ENCODE measurements around the gene USH1C. TPM values are rescaled to one million over a fixed set of nuclear protein-coding genes. Genes with fewer than 3 reads are reported as not detected.

The USH1C gene
- total RNA-seq, 1 donor = not detected

DNA sequence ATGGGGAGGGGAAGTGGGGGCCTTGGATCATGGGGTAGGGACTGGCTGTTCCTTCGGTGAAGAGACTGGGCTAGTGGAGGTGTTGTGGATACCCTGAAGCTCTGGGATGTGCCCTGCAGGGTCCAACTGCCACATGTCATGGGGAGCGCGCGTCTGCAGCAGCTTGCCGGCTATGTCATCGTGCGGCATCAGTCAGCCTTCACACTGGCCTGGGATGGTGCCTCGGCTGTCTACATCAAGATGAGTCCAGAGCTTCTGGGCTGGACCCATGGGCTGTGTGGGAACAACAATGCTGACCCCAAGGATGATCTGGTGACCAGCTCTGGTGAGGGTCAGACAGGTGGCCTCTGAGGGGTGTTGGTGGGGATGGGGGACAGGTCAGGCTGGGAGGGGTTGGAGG is 12.8 kb upstream of the USH1C start:
- H3K4me3 ChIP-seq (ENCODE audit: low read depth, low read length) = no peak overlapping the region
- DNase-seq (ENCODE audit: low read depth) = no peak
- TF ChIP-seq, protein P1, sequence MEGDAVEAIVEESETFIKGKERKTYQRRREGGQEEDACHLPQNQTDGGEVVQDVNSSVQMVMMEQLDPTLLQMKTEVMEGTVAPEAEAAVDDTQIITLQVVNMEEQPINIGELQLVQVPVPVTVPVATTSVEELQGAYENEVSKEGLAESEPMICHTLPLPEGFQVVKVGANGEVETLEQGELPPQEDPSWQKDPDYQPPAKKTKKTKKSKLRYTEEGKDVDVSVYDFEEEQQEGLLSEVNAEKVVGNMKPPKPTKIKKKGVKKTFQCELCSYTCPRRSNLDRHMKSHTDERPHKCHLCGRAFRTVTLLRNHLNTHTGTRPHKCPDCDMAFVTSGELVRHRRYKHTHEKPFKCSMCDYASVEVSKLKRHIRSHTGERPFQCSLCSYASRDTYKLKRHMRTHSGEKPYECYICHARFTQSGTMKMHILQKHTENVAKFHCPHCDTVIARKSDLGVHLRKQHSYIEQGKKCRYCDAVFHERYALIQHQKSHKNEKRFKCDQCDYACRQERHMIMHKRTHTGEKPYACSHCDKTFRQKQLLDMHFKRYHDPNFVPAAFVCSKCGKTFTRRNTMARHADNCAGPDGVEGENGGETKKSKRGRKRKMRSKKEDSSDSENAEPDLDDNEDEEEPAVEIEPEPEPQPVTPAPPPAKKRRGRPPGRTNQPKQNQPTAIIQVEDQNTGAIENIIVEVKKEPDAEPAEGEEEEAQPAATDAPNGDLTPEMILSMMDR (IDR thresholded peaks at IDR 0.05; ENCODE audit: insufficient read depth, low read depth, low read length) = no peak

DNA sequence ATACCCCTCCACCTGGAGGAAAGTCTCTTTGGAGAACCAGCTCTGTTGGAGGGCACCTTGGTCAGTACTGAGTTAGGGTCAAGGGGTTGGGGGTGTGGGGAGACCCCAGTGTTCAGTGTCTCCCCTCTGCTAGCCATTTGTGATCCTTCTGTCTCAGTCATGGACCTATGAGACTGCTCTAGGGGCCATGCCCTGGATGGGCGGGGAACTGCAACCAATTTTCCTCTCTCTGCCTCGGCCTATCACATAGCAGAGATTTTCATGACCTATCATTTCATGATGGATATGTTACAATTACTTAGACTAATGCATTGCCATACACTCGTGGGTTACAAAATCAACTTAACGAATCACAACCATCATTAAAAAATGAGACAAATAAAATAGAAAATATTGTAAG is 10.3 kb upstream of the USH1C start:
- no peak for DNase-seq (ENCODE audit: low read depth)
- TF ChIP-seq, protein P1 (IDR thresholded peaks at IDR 0.05; ENCODE audit: insufficient read depth, low read depth, low read length) = no peak
- no peak overlapping the region for H3K4me3 ChIP-seq (ENCODE audit: low read depth, low read length)

DNA sequence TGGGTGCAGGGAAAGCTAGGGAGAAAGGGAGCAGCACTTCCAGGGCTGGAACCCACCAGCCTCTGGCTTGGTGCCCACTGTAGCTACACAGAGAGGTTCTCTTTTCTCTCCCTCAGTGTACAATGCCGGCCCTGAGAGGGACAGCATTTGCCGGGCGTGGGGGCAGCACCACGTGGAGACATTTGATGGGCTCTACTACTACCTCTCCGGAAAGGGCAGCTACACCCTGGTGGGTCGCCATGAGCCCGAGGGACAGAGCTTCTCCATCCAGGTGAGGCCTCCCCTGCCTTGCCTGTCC is 9.0 kb upstream of the USH1C start:
- no peak for DNase-seq (ENCODE audit: low read depth)
- TF ChIP-seq, protein P1 (IDR thresholded peaks at IDR 0.05; ENCODE audit: insufficient read depth, low read depth, low read length) = no peak
- H3K4me3 ChIP-seq (ENCODE audit: low read depth, low read length) = no peak overlapping the region

DNA sequence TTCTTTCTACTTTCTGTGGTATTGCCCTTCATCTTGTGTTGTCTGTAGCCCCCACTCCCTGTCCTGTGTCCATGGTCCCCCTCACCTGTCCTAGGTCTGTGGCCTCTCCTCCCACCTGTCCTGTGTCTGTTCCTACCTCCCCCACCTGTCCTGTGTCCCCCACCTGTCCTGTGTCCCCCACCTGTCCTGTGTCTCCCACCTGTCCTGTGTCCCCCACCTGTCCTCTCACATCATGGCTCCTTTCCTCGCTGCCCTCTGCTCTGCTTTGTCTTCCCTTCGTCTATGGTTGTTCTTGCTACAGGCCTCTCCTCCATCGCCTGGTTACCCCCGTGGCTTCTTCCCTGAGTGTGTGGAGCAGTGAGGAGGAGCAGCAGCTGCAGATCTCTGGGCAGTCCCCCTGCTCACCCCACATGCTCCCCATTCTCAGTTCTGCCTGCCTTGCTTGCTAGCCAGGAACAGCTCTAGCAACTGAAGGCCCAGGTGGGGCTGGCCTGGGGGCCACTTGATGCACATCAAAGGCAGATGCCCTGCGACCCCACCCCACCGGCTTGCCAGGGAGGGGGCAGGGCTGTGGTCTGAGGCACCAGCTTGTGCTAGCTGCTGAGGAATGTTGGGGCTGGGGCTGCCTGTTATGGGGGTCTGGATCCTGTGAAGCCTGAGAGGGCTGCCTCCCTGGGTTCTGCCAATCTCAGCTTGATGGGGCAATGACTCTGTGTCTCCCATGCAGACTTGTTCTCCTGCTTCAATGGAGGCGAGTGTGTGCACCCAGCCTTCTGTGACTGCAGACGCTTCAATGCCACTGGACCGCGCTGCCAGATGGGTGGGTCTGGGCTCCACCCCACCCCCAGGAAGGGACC is 8.4 kb upstream of the USH1C start:
- no peak for DNase-seq (ENCODE audit: low read depth)
- no peak overlapping the region for H3K4me3 ChIP-seq (ENCODE audit: low read depth, low read length)
- TF ChIP-seq, protein P1 (IDR thresholded peaks at IDR 0.05; ENCODE audit: insufficient read depth, low read depth, low read length) = no peak

DNA sequence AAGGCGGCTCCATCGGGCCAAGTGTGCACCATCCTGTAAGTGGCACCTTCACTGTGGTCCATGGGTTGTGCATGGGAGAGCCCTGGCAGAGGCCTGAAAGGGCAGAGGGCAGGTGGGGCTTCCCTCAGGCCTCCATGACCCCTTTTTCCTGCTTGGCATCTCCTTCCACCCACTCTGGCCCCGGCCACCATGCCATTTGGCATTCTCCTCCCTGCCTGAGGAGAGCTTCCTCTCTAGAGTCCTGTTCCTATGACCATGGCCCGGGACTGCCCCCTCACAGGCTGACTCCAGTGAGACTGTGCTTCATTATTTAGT is 7.8 kb upstream of the USH1C start:
- H3K4me3 ChIP-seq (ENCODE audit: low read depth, low read length) = no peak overlapping the region
- TF ChIP-seq, protein P1 (IDR thresholded peaks at IDR 0.05; ENCODE audit: insufficient read depth, low read depth, low read length) = no peak
- no peak for DNase-seq (ENCODE audit: low read depth)

DNA sequence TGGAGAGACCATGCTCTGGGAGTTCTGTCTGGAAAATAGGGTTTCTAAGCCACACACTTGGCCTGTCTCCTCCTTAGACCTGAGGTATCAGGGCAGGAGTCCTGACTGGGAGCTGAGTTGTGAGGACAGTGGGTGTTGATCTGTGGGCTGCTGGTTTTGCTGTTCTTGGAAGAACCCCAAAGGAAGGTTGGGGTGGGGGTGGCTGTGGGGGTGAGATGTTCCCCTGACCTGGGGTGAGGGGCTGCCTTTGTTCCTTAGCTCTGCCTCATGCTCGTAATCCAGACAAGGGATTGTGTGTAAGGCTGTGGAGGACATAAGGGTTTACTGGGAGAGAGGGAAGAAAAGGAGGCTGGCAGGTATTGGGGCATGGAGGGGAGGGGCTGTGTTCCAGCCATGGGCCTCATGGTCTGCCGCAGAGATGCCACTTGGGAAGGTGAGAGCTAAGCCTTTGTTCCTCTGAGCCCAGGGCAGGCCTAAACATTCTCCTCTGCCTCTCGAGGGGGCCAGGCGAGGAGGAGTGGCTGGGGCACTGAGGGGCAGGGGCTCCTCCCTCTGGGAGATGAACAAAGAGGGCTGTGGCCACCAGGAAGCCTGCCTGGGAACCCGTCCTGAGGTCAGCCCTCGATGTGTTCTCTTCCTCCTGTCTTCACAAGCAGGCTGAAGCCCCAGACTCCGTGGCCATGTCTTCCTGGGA is 7.3 kb upstream of the USH1C start:
- no peak for DNase-seq (ENCODE audit: low read depth)
- H3K4me3 ChIP-seq (ENCODE audit: low read depth, low read length) = no peak overlapping the region
- TF ChIP-seq, protein P1 (IDR thresholded peaks at IDR 0.05; ENCODE audit: insufficient read depth, low read depth, low read length) = no peak
